HuH-7 (cell line): Measurements from ENCODE around the gene KIF18A.
"Not testable (repeated sequence)": the region's sequence is repeated elsewhere in the genome, so short reads cannot be mapped to it uniquely, and the experiment has no call there.

Experiments
- DNase-seq: peaks from one replicate; pipeline ENCODE4 v3.0.0; 2011; ENCODE audit warnings: low spot score

Gene KIF18A

DNA sequence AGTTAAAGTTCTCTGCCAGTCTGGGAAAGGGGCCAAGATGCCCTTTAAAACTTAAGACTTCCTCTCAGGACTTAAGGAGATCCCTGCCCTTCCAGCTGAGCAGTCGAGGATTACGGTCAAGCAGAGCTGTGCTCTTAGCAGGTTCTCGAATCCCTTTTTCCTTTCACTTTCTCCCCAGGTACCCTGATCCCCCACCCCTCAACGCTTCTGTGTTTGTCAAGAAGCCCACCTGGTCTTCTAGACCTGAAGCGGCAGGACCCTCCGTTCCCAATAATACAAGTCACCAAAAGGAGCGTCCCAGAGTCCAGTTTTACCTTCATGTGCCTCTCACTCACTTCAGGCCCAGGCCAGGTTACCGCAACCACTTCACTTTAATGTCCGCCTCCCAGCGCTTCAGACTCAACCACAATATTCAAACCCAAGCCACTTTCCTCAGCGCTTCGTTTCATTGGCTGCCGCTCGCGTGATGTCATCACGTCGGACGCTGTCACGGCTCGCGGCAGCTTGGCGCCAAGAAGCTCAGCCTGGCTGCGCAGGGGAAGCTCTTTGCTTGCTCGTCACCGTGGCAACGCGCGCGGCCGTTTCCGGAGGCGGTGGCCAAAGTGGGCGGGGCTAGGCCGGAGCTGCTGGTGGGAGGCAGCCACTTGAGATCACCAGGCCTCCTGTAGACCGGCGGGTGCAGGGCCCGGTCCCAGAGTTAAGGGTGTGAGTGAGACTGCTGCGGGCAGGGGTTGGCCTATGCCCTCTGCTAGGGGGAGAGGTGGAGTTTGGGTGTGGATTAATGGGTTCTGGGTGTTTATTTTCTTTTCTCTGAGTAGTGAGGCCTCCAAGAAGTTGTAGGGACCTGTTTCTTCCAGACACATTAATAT is at the start of gene KIF18A, which contains the start of gene METTL15:
TSS of gene KIF18A (minus strand) at position 407 of the 869 bp plus-strand sequence. CDS start 10,209 bp downstream, outside the sequence.
TSS of gene METTL15 (plus strand) at position 639 of the 869 bp plus-strand sequence. CDS start 4,947 bp downstream, outside the sequence.
- DNase-seq, result peak; percentile 91

DNA sequence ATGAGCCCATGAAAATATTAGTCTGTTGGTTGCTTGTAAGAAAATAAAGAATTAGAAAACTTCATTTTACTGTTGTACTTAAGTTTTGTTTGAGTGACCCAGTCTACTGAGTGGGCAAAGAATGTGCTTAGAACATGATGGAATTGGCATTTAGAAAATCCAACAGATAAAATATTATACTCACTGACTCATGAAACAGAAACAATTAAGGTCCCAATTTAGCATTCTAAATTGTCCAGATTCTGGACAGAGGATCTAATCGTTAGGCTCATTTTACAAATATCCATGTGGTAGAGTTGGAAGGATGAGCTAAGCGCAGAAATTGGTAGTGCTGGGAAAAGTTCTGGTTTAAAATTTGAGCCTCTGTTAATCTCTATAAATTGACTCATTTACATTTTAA is 45.6 kb upstream of the KIF18A start:
- no peak for DNase-seq

DNA sequence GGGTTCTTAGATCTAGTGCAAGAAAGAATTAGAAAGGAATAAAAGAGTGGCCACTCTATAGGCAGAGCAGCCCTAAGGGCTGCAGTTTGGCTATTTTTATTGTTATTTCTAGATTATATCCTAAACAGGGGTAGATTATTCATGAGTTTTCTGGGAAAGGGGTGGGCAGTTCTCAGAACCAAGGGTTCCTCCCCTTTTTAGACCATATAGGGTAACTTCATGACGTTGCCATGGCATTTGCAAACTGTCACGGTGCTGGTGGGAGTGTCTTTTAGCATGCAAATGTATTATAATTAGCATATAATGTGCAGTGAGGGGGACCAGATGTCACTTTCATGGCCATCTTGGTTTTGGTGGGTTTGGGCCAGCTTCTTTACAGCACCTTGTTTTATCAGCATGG is 44.8 kb upstream of the KIF18A start:
- DNase-seq, result no peak

DNA sequence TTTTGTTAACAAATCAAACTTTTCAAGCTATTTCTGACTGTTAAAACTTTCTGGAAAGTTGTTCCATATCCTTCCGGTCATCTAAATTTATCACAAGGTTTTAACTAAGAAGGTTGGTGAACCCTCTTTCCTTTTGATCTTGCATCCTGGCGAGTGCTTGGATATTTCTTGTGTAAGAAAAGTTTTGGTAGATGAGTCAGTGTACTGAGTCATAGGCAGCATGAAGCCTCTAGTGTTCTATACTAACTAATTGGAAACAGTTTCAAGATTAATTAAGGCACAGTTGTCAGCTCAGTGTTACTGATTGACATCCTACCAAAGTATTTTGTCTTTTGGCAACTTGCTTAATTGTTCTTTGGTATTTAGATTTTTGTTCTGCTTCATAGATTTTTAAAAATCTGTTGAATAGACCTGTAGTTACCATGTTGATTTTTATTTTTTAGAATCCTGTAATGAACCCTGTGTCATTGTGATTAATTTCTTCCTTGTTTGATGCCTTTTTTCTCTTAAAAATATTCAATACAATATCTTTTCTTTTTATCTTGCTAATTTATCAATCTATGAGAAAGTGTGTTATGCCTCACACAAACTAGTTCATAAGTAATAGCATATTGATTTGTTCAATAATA is 38.3 kb upstream of the KIF18A start:
- DNase-seq, result no peak

DNA sequence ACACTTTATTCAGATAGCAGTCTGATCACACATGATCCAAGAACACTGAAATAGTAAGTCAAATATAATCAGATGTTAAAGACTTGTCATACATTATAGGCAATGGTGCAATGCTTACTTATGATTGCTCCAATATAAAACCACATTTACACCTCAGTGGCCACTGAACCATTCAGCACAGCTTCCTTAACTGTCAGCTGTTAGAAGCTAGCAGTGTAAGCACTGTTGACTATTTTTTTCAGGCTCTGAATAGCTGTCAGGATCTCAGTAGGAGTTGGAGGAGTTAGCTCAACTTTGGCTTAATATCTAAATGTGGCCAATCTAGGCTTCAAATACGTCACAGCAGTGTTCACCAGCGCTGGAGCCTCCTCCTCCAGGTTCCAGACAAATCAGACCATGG is 36.9 kb upstream of the KIF18A start:
- DNase-seq, result no peak

DNA sequence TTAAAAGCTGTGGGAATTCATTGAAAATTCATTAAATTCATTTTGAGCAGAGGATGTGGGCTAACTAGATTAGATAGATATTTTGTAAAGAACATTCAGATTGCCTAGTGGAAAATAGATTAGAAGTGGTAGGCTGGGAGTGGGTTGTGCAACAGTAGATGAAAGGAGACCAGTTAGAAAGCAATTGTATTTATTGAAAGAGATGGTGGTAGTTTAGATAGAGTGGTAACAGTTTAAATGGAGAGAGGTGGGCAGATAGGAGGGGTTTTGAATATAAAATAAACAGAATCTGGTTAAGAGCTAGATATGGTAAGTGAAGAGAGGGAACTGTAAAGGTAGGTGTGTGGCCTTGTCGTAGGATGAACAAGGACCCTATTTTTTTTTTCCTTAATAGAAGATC is 34.8 kb upstream of the KIF18A start:
- no peak for DNase-seq

DNA sequence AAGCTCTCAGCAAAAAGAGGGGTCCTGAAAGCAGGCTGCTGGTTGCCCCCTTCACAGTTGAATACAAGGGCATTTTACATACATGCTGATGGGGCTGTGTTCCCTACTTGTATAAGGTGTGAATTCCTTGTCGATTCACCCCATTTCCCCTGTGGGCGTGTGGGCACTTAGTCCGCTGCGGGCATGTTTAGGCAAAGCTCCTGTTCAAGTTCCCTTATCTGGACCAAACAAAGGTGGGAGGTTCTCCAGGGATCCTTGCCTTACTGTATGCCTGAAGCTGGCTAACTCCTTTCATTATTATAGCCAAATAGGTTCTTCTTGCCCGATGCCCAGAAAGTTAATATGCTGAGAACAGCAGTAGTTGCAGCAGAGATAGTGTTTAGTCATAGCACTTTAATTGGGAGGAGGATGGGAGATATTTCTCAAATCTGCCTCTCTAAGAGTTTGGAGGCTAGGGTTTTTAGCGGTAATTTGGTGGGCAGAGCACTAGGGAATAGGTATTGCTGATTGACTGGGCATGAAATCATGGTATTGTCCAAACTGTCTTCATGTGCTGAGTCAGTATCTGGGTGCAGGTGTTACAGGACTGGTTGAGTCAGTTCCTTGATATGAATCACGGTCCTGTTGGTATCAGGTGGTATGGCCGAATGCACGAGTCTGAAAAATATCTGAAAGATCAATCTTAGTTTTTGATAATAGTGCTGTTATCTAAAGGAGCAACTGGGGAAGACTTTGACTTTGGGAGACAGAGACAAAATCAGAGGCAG is 32.9 kb upstream of the KIF18A start:
- no peak for DNase-seq

DNA sequence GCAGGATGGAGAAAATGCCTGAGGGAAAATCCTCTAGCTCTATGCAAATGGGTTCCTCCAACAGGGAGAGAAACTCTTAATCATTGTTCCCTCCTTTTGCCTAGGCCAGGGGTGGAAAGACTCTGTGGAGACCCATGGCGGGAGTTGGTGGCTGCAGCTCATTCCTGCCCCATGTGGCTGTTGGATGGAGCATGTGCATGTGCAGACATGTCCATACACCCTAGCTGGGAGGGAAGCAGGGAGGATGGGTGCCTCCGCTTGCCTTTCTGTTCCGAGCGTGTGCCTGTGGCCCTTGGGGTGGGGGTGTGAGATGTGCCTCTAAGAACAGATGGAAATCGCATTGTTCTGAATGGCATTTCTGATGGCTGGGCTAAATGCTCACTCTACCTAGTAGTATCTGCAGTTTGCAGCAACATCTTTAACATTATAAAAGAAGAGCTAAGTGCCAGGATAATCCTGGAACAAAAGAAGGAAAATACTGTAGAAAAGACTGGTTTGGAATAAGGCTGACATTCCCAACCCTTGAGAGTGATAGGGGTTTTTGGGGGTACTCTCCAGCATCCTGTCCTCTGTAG is 32.0 kb upstream of the KIF18A start:
- DNase-seq, result no peak

DNA sequence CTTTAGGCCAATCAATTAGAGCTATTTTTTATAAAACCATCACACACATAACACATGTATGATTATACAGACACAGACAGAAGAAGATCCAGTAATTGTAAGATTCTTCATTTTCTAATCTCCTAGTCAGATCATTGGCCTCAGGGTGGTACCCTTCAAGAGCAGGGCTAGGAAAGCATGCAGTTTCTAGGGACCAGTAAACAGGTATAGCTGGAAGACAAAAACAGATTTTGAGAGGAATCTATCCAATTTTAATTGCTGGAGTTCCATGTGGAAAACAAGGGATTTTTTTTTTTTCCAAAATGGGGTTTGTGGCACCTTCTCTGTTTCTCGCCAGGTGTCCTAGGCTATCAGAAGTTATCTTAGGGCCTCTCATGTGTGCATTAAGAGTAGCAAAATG is 29.9 kb upstream of the KIF18A start:
- DNase-seq, result no peak

DNA sequence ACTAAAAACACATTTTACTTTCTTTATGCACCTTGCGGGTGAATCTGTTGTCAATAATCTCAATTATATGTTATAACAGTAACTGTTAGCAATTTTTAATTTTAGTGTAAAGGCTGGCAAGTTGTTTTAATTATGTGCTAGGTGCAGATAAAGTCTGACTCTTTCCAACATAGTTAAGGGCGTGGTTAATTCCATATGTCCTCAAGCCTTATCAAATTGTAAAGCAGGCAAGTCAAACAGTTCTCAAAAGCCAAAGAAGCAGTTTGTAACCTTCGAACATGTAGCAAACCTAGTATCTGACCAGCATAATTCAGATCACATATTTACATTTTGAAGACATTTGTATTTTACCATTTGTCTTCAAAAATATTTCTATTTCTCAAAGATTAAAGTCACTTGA is 29.4 kb upstream of the KIF18A start:
- no peak for DNase-seq

DNA sequence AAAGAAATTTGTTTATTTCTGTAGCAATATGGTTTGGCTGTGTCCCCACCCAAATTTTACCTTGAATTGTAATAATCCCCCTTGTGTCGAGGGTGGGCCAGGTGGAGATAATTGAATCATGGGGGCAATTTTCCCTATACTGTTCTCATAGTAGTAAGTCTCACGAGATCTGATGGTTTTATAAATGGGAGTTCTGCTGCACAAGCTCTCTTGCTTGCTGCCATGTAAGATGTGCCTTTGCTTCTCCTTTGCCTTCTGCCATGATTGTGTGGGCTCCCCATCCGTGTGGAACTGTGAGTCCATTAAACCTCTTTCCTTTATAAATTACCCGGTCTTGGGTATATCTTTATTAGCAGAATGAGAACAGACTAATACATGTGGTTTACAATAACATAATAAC is 28.2 kb upstream of the KIF18A start:
- not testable (repeated sequence) for DNase-seq

DNA sequence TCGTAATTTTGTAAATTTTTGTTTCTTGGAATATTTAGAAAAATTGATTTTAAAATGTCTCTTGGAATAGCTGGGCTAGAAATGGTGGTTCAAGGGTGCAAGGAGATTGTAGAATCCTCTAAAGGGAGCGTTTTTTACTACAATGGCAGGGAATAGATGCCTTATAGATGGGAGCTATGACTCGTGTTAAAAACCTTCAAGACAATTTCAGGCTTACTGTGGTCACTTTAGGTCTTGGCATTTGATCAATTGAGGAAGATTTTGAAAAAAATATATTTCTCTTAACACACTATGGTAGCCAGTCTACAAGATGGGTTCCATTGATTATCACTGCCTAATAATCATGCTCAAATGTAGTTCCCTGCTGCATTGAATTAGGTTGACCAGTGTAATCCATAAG is 25.2 kb upstream of the KIF18A start:
- DNase-seq, result no peak

DNA sequence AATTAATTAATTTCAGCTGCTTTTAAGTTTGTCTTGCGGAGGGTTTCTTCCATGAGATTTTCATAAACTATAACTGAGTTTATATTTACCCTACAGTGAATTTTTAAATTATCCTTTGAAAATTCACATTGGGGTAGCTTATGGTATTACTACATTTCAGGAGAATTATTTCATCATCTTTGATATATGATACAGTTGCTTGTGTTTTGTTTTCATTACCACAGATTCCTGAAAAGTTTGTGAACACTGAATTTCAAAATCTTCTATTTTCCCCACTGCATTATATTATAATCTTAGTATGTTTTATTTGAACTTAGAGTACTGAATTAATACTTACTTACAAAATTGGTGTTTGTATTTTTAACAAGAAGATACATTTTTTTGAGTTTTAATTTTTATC is 24.6 kb upstream of the KIF18A start:
- DNase-seq, result no peak

DNA sequence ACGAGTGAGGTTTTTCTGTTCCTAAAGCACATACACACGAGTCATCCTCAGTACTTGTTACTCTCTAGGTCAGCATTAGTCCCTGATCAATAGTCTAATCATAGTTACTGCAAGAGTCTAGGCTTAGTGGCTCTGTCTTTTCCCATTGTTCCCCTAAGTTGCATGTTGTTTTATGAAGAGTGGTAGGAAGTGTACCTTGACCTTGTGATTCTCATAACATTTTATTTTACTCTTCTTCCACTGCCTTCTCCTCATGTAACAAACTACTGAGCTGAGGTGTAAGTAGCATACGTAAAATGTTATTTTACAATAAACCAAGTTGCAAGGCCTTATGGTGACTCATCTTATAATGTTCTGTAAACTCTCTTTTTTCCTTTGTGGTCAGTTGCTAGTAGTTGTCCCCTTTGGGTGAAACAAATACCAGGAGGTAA is 15.2 kb upstream of the KIF18A start:
- no peak for DNase-seq

DNA sequence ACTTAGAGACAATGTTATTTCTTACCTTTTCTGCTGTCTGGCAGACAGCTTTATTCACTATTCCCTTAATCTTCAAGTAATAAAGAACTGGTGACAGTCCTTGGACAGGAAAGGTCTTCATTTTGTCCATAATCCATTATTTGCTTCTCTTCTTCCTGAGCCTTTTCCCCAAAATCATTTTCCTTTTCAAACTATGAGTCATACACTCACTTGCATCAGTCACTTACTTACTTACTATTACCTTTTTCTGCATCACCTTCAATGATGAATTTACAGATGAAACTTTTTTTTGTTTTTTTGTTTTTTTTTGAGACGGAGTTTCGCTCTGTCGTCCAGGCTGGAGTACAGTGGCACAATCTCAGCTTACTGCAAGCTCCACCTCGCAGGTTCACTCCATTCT is 9.8 kb upstream of the KIF18A start:
- no peak for DNase-seq

DNA sequence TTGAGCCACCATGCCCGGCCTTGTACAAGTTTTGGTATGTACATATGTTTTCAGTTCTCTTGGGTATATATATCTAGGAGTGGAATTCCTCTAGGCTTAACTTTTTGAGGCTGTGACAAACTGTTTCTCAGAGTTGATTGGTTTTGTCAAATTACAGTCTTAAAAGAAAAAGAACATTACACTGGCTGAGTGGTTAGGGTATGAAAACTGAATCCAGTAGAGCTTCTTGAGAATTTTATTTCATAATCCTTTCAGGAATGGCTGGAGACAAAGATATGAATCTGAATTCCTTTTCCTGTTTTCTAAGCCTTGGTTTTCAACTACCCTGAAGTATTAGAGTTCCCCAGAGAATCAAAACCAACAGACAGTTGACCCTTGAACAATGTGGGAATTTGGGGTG is 6.8 kb upstream of the KIF18A start:
- DNase-seq, result no peak

DNA sequence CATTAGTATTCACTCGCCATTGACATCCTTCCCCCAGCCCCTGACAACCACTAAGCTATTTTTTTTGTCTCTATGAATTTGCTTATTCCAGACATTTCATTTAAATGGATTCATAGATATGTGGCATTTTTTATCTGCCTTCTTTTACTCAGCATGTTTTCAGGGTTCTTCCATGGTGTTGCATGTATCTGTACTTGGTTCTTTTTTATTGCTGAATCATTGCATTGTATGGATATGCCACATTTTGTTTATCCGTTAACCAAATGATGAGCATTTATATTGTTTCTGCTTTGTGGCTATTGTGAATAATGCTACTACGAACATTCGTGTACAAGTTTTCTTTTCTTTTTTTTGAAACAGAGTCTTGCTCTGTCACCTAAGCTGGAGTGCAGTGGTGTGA is 6.2 kb upstream of the KIF18A start:
- no peak for DNase-seq

DNA sequence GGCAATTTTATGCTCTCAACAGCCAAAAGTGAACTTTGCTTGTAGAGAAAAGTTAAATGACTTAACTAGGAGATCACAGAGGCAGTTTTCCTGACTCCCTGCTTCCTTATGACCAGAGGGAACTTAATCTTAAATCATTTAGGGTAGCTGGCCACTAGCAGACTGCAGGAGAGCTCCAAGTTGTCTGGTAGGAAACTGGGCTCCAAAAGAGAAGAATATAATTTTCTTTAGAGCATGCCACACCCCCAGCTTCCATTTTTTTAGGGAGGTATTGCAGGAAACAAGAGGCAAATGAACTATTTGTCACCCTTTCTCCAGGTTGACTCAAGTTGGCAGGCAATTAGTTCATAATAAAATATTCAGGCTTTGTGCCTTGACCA is 2.9 kb upstream of the KIF18A start:
- no peak for DNase-seq

DNA sequence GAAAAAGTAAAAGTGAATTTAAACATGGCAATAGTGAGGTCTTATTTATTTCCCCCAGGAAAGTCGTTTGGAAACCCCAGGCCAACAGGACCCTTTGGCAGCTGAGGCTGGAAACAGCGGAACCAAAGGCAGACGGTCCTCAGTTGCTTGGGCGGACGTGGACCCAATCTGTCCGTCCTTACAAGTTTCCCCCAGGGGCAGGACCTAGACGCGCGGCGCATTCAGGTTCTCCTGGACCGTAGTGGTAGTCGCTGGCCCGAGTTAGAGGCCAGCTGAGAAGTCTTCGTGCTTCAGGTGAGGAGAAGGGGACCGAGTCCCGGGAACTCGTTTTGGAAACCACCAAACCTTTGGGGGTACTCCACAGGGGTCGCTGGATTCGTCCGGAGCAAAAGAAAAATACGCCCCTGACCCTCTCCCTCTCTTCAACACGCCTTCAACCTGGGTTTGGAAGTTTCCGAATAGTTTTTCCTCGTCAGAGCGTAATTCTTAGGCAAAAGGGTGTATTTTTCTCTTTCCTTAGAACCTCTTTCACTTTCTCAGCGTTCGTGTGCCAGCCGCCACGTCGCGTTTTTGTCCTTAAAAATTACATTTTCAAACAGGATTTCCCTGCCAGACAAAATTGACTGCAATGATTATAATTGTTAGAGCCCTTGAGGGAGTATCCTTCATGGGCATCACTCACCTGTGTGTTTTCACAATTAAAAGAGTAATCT is 2.3 kb upstream of the KIF18A start:
- DNase-seq, result peak; percentile 67

DNA sequence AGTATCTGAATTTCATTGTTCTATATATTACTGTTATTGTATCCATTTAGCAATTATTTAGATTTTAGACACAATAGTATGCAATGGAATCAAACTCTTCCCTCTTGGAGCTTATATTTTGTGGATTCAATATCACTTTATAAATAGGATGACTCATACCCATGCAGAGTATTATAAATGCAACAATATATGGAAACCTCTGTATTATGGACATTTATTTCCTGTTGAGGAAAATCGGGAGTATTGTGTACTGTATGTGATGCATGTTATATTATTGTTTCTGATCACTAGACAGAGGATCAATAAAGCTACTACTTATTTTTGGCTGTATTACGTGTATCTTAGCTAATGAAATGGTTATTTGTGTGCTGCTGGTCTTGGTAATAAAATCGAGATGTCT is 1.0 kb upstream of the KIF18A start:
- DNase-seq, result no peak

DNA sequence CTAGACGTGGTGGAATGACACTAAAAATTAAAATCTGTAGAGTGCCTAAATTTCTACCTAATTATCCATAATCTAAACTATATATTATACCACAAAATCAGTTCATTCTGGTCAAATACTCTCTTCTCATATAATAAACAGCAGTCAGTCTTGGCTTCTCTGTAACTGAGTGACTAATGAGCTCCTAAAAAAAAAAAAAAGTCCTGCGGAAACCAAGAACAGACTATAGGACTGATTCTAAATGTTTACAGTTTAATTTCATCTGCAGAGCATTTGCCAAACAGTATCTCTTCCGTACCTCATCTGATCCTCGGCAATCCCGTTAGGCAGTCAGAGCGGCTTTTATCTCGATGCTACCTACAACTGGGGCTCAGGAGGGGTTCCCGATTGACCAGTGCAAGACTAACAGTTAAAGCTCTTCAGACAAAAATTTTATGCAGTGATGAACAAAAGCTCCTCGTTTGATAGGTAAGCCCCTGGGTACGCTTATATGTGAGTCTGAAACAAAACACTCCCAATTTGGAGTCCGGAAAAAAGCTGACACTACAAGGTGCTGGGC is 686 bp downstream of the KIF18A start:
- peak; percentile 12 for DNase-seq
